Measurements from ENCODE around the gene ANKRD55. TPM values are rescaled to one million over a fixed set of nuclear protein-coding genes. Genes with fewer than 3 reads are reported as not detected.
"Not testable (repeated sequence)": the region's sequence is repeated elsewhere in the genome, so short reads cannot be mapped to it uniquely, and the experiment has no call there.

Gene ANKRD55
- total RNA-seq, 2 donors from 2014 or later, result 0.29 TPM; not detected in 1

DNA sequence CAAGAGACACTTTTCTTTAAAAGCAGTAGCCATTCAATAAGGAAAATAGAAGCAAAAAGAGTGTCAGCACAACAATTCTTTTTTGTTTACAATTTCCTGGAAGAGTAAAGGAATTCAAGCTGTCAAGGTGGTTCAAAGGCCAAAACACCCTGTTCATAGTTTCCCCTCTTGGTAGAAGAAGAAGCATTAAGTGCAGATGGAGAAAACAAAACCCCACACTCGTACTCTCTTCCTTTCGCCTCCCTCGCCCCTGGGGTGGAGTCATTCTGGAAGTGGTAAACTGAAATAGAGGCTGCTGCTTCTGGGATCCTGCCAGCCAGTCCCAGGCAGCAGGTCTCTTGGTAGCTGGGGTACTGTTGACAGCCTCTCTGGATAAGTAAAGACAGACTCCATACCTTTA is 105.0 kb downstream of the ANKRD55 start:
- no peak for ATAC-seq
- intact Hi-C loops (cut with DNase I), result no loop called here

DNA sequence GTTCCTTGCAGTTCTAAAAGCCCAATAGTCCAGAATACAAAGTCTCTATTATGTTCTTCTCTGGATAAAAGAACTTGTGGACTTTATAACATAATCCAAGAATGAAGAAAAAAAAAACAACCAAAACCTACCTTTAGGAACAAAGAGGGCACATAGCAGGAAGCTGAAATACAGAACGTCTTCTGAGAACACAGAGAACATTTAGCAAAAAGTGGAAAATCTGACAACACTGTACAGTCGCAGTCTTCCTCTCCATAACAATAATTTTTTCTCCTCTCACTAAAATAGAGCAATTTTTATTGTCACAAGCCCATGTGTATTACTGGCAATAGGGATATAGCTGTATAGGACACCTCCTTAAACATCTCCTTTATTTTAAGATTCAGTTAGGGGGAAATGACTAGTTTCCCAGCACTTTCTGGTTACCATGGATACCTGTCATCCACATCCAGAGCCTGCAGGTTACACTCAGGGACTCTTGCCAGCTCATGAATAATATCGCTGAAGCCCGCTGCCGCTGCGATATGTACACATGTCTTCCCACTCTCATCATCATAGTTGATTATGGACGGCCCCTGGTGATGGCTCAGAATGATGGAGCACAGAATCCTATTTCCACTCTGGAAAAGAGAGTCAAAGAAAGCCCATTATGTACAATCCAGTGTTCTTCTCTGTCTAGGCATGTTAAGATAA is 106.5 kb downstream of the ANKRD55 start:
- no peak for DNase-seq
- no peak for ATAC-seq
- intact Hi-C loops (cut with DNase I), result no loop called here

More for the DNA sequence above, 105.0 kb downstream of the ANKRD55 start:
- peak; percentile 37 for DNase-seq

DNA sequence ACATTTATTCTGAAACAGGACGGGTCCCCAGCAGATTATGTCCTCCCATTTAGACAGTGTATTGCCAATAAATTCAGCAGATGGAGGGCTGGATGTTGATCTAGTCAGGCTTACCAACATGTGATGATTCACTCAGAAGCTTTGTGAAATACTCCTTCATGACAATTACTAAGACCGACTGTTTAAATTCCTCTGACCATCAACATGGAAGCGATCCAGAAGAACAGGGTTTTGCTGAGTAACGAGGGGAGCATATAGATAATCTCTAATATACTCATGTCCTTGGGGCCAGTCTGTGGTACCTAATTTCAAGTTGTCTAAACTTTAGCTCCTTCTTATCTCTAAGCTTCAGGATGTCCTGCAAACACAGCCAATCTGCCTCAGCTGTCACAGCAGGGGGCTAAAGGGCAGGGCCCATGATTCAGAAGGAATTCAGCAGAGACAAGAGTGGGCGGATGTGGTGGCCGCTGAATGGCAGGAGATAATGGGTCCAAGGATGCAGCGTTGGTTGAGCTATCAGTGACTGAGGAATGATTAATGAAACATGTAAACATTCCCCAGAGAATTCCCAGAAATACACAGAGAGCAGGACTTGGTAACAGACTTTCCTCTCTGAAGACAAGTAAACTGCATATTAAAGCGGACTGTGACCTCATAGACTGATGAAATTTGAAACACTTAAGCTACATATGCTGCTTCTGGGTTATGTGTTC is 109.4 kb downstream of the ANKRD55 start:
- DNase-seq (peak; percentile 79), ATAC-seq (peak; percentile 87 to 95)
- intact Hi-C loops (cut with DNase I), result no loop called here

DNA sequence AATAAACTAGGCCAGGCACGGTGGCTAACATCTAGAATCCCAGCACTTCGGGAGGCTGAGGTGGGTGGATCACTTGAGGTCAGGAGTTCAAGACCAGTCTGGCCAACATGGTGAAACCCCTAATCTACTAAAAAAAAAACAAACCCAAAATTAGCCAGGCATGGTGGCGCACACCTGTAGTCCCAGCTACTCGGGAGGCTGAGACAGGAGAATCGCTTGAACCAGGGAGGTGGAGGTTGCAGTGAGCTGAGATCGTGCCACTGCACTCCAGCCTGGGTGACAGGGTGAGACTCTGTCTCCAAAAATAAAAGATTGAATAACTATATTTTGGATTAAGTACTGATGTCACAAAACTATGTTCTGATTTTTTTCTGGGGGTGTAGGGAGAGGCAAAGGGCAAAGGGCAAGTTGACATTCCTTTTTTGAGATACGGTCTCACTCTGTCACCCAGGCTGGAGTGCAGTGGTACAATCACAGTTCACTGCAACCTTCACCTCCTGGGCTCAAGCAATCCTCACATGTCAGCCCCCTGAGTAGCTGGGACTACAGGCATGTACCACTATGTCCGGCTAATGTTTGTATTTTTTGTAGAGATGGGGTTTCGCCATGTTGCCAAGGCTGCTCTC is 110.7 kb downstream of the ANKRD55 start:
- ATAC-seq; DNase-seq; intact Hi-C loops (cut with DNase I): not testable (repeated sequence)

DNA sequence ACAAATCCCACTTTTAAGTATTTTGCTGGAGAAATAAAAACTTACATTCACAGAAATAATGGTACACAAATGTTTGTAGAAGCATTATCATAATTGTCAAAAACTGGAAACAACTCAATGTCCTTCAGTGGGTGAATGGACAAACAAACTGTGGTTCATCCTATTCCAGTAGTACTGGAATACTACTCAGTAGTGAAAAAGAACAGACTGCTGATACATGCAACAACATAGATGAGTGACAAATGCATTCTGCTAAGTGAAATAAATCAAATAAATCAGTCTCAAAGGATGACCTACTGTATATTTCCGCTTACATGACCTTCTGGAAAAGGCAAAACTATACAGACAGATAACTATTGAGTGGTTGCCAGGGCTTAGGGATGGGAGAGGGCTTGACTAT is 114.1 kb downstream of the ANKRD55 start:
- DNase-seq (no peak), ATAC-seq (no peak)
- intact Hi-C loops (cut with DNase I), result no loop called here

DNA sequence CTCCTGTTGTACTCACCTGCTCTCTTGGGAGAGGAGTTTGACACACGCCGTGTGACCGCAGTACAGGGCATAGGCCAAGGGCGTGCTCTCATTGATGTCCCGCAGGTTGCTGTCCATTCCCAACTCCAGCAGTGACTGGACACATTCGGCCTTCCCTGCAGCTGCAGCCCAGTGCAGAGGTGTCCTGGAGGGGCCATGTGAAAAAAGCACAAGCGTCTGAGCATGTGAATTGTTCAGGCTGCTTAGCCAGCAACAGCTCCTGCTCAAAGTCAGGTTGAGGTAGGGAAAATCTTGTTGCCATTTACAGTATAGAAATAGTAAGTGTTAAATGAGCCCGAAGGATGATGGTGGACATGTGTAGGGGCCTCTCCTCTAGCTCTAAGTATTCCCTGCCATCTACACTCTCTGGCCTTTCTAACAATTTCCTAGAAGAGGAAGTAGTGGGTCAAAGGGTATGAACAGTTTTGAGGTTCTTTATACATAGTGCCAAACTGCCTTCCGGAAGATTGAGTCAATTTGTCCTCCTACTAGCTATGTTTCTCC is 116.5 kb downstream of the ANKRD55 start:
- peak in 1 of 2 donors; percentile 44 for ATAC-seq
- no peak for DNase-seq
- intact Hi-C loops (cut with DNase I), result no loop called here

DNA sequence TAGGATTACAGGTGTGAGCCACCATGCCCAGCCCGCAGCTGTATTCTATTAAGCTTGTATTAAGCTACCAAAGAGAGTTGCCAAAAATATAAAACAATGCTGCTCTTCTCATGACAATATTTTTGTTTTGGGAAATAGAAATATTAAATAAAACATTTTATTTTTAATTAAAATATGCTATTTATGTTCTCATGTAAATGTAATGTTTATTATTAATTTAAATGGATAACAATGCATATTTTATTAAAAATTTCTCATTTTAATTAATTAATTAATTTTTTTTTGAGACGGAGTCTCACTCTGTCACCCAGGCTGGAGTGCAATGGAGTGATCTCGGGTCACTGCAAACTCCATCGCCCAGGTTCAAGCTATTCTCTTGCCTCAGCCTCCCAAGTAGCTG is 117.5 kb downstream of the ANKRD55 start:
- ATAC-seq (no peak), DNase-seq (no peak)
- intact Hi-C loops (cut with DNase I), result no loop called here

DNA sequence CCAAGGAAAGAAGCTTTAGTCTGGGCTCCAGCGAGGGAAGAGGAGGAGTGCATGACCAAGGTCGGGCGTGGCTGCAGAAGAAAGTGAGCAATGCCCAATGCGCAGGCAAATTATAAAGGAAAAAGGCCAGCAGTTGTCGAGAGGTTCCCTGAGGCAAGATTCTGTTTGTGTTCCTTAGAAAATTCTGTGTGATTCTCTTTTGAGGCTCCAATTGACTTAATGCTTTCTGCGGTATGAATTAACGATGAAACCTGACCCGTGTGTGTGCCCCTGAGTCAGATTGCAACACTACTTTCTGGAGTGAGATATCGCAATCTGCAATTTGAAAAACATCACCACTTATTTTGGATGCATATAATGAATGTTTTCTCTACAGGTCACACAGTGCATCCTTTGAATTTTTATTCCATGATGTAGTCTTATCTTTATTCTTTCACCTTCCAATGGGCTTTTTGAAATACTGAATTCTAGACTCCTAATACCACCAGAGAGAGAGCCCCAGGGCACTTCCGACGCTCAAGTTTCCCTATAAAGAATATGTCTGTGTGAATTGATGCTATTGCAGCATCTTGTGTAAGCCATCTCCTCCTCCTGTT is 120.5 kb downstream of the ANKRD55 start:
- intact Hi-C loops (cut with DNase I), result no loop called here
- DNase-seq (no peak), ATAC-seq (peak in 1 of 2 donors; percentile 81)

DNA sequence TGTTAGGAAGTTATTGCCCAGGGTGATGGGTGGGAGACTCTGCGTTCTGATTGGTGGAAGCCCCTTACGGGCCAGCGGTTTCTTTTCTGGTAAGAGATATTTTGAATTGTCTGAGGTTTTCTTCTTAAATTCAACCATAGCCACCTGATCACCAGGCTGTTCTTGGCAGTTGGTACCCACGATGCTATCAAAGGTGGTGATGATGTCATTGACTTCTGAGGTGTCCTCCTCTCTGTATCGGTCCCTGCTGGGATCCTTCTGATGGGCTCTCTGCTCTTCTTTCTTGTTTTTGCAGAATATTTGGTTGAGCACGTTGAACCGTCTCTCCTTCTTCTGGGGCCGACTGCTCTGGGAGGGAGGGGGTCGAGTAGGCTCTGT is 121.7 kb downstream of the ANKRD55 start:
- no peak for ATAC-seq
- DNase-seq, result no peak
- intact Hi-C loops (cut with DNase I), result no loop called here

DNA sequence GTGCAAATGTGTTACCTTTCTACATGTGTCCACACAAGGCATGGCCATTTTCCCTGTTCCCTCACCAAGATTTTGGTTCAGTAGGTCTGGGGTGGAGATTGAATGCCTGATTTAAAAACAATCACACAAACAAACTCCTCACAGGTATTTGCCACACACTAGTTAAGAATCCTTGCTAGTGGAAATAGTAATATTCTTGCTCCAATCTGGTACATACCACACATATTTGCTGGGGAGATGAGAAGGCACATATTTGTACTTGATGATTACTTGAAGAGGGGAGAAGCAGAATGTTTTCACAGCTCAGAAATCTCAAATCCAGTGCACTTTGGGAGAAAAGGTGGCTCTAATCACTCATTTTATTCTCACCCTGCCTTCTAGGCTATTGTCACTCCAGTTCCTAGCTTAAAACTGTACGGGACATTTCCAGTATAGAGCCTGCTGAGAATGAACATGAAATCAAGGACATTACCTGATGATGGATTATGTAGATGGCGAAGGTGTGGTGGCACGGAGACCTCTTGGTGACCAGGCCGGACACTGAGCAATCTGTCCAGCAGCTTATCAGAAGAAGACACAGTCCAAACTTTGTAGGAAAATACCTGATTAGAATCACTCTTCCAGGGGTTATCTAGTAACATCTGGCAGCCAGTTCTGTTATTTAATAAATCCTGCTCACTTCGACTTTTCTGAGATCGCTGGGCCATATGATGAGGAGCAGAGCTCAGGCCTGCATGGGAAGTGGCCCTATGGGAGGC is 122.3 kb downstream of the ANKRD55 start:
- DNase-seq, result no peak
- intact Hi-C loops (cut with DNase I), result no loop called here
- no peak for ATAC-seq

DNA sequence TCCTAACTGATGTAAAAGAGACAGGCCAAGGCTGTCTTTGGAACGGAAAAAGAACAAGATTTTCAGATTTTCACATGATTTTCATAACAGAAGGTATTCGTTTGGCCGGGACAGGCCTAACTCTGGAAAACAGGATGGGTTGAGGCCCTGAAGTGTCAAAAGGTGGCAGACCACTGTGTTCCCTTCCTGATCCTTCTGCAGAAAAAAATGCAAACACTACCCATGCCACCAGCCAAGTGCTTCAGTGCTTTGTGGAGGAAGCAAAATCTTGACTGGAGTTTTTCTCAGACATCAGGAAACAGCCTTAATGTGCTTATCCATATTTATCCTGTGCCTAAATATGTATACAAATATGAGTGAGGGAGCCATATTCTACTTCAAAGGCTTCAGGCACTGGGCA is 124.9 kb downstream of the ANKRD55 start:
- intact Hi-C loops (cut with DNase I), result no loop called here
- ATAC-seq, result no peak

DNA sequence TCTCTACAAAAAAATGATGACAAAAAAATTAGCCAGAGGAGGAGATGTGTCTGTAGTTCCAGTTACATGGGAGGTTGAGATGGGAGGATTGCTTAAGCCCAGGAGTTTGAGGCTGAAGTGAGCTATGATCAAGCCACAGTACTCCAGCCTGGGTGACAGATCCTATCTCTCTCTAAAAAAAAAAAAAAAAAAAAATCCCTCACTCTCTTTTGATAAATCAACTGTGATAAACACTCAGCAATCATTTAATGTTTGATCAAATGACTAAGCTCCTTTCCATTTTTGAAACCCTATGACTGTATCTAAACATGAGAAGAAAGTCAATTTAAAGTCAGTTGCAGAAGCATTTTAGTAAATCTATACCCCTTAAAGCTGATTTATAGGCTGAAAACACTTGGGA is 126.3 kb downstream of the ANKRD55 start:
- no peak for ATAC-seq
- DNase-seq, result no peak
- intact Hi-C loops (cut with DNase I), result no loop called here

More for the DNA sequence above, 124.9 kb downstream of the ANKRD55 start:
- no peak for DNase-seq

DNA sequence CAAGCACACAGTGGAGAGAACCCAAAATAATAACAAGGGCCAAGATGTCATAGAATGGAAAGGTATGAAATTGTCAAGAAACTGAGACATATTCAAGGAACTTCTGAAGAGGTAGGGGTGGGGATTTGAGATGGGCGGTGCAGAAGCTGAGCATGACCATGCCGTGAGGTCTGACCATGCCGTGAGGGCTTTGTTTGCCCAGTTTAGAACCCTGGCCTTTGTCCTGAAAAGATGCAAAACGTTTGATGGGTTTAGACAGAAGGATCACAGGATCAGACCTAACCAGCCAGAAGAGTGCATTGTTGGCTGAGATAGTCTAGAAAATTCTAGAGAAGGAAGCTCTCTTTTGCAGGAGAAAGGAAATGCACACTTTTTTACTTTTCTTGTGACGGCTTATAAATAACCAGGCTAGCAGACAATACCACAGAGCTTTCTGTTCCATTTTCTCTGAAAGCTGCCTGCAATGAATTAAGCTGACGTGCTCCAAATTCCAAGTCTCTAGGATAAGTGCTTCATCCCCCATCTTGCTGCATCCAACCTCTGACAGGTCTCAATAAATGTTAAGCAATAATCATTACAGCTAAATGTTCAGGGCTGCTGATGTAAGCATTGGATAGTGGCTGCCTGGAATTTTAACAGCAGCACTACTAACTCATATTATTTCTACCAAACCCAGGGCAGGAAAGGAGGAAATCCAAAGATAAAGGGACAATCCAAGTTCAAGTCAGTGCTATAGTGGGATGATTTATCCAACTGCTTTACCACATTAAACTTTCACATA is 127.4 kb downstream of the ANKRD55 start:
- intact Hi-C loops (cut with DNase I), result no loop called here

DNA sequence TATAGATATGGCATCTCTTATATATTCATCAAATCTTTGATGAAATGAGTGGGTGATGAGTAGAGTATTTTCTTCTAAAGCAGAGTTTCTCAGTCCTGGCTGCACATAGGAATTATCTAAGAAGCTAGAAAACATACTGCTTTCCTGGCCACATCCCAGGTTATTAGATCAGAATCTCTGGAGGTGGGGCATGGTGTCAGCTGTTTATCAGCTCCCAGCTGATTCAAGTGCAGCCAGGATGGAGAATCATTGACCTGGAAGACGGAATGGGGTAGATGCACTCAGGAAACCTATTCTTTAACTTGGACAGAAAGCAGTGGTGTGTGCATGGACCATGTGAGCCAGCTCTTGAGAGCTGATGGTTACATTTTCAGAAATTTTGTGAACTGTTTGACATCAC is 130.2 kb downstream of the ANKRD55 start:
- DNase-seq, result no peak
- intact Hi-C loops (cut with DNase I), result no loop called here
- ATAC-seq, result no peak

More for the DNA sequence above, 127.4 kb downstream of the ANKRD55 start:
- ATAC-seq (no peak), DNase-seq (no peak)

DNA sequence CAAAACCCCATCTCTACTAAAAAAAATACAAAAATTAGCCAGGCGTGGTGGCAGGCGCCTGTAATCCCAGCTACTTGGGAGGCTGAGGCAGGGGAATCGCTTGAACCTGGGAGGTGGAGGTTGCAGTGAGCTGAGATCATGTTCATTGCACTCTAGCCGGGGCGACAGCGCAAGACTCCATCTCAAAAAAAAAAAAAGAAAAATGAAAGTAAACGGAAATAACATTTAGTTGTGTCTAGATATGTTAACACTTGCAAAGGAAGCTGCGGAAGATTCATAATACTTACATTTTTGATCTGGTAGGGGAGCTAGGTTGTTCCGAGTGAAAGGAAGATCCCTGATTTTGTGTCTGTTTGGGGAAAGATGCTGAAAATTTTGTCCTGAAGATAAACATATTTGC is 130.9 kb downstream of the ANKRD55 start:
- DNase-seq; intact Hi-C loops (cut with DNase I); ATAC-seq: not testable (repeated sequence)

DNA sequence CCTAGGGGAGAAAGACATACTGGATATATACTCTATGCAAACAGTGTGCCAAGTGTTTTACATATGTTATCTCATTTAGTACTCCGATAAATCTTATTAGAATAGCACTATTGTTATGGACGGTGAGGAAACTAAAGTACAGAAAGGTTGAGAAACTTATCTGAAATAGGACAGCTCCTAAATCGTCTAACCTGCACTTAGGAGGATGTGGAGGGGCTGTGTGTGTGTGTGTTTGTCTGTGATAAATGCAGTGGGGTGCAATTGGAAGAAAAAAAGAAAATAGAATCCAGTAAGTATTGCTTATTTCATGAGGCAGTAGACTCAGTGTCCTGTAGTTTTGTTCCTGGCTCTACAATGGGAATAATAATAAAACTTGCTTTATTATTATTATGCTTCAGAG is 131.9 kb downstream of the ANKRD55 start:
- ATAC-seq (no peak), DNase-seq (no peak)
- intact Hi-C loops (cut with DNase I), result no loop called here

DNA sequence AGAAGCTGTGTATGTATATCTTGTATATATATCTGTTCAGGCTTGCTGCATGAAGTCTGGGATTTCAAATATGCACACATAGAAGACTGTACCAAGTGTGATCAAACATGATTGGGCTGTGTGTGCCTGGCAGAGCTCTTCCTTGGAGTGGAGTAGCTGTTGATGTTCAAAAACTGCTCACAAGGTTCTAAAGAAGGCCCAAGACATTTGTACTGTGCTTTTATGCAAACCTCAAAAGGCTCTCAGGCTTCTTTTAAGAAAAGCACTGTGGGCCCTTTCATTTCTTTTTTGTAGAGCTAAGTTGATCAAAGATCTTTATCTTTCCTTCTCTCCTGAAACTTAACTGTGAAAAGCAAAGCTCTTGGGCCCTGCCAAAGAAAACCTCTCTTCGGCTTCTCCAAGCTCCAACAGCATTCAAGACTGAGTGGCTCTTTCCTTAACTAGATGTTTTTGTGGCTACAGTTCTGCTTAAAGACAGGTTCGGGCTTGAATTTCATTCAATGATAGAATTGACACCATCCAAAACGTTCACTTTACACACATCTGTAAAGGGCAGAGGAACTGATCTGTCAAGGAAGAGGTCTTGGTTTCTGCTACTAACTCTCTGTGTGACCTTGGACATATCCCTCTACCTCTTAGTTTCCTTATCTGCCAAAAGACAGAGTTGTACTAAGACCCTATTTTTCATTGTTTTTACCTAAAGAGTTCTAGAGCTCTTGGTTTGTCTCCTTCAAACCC is 132.5 kb downstream of the ANKRD55 start:
- ATAC-seq (no peak), DNase-seq (no peak)
- intact Hi-C loops (cut with DNase I), result no loop called here

DNA sequence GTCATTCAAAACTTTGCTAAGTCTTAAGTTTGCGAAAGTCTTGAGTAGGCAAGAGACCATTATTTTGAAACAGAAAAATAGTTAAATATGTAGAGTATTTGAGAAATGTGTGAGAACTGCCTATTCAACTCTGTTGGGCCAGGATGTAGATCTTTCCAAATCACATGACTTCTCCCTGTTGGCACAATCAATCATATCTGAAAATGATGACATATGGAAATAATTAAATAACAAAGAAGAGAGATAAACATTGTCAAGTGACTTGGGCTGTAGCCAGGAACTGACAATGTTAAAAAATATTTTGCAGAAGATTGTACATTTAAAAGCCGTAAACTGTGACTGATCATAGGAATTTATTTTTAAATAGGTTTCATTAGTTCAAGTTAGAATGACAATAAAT is 133.8 kb downstream of the ANKRD55 start:
- ATAC-seq, result peak; percentile 70 to 76
- DNase-seq, result no peak
- intact Hi-C loops (cut with DNase I), result no loop called here

Data from left cardiac atrium (tissue), 4 donors.